ENCODE results near the gene ANKRD6.
"Not testable (repeated sequence)": the region's sequence is repeated elsewhere in the genome, so short reads cannot be mapped to it uniquely, and the experiment has no call there.

Gene ANKRD6

GRCh38 chr6:89611666-89612065 lies 178.7 kb downstream of the ANKRD6 start:
- H3K36me3 Mint-ChIP-seq (ENCODE audit: low read depth): no peaks in the 10 kb centered on the region
- H3K4me3 Mint-ChIP-seq: no peak overlapping the region
- intact Hi-C loops (cut with micrococcal nuclease): no loop called here
- H3K4me1 Mint-ChIP-seq (ENCODE audit: low read depth): no peaks in the 10 kb centered on the region
- H3K9me3 Mint-ChIP-seq: no peaks in the 10 kb centered on the region
- no peak overlapping the region for H3K27ac Mint-ChIP-seq
- H3K27me3 Mint-ChIP-seq: no peaks in the 10 kb centered on the region

- intact Hi-C loops (cut with micrococcal nuclease): no loop called here
Observed at GRCh38 chr6:89612121-89612520, 179.2 kb downstream of the ANKRD6 start.

GRCh38 chr6:89613790-89614189 lies 180.8 kb downstream of the ANKRD6 start:
- intact Hi-C loops (cut with micrococcal nuclease): no loop called here
- Mint-ChIP-seq H3K9me3 (no peaks in the 10 kb centered on the region), H3K4me3 (no peak overlapping the region), H3K27ac (no peak overlapping the region), H3K36me3 (ENCODE audit: low read depth) (no peaks in the 10 kb centered on the region), H3K4me1 (ENCODE audit: low read depth) (no peaks in the 10 kb centered on the region), H3K27me3 (no peaks in the 10 kb centered on the region)

More at GRCh38 chr6:89612121-89612520, 179.2 kb downstream of the ANKRD6 start:
- no peak overlapping the region for H3K4me3 Mint-ChIP-seq
- no peaks in the 10 kb centered on the region for H3K36me3 Mint-ChIP-seq (ENCODE audit: low read depth)
- H3K9me3 Mint-ChIP-seq: no peaks in the 10 kb centered on the region
- H3K4me1 Mint-ChIP-seq (ENCODE audit: low read depth): no peaks in the 10 kb centered on the region
- H3K27ac Mint-ChIP-seq: no peak overlapping the region
- H3K27me3 Mint-ChIP-seq: no peaks in the 10 kb centered on the region

- no peaks in the 10 kb centered on the region for H3K9me3 Mint-ChIP-seq
- no peaks in the 10 kb centered on the region for H3K4me1 Mint-ChIP-seq (ENCODE audit: low read depth)
- no peaks in the 10 kb centered on the region for H3K27me3 Mint-ChIP-seq
Observed at GRCh38 chr6:89615882-89616281, 182.9 kb downstream of the ANKRD6 start.

GRCh38 chr6:89616531-89616930 lies 183.6 kb downstream of the ANKRD6 start:
- Mint-ChIP-seq H3K36me3 (ENCODE audit: low read depth) (no peaks in the 10 kb centered on the region), H3K4me3 (no peak overlapping the region), H3K27ac (no peak overlapping the region), H3K27me3 (no peaks in the 10 kb centered on the region), H3K9me3 (no peaks in the 10 kb centered on the region), H3K4me1 (ENCODE audit: low read depth) (no peaks in the 10 kb centered on the region)
- intact Hi-C loops (cut with micrococcal nuclease): no loop called here

More at GRCh38 chr6:89615882-89616281, 182.9 kb downstream of the ANKRD6 start:
- intact Hi-C loops (cut with micrococcal nuclease): no loop called here
- Mint-ChIP-seq H3K27ac (no peak overlapping the region), H3K4me3 (no peak overlapping the region), H3K36me3 (ENCODE audit: low read depth) (no peaks in the 10 kb centered on the region)

- Mint-ChIP-seq H3K27me3 (no peaks in the 10 kb centered on the region), H3K4me1 (ENCODE audit: low read depth) (no peaks in the 10 kb centered on the region), H3K4me3 (no peak overlapping the region), H3K36me3 (ENCODE audit: low read depth) (no peaks in the 10 kb centered on the region), H3K27ac (no peak overlapping the region), H3K9me3 (no peaks in the 10 kb centered on the region)
- intact Hi-C loops (cut with micrococcal nuclease): no loop called here
Observed at GRCh38 chr6:89618026-89618425, 185.1 kb downstream of the ANKRD6 start.

- no peaks in the 10 kb centered on the region for H3K9me3 Mint-ChIP-seq
- H3K27ac Mint-ChIP-seq: no peak overlapping the region
- no peak overlapping the region for H3K4me3 Mint-ChIP-seq
- H3K4me1 Mint-ChIP-seq (ENCODE audit: low read depth): no peaks in the 10 kb centered on the region
- intact Hi-C loops (cut with micrococcal nuclease): no loop called here
- no peaks in the 10 kb centered on the region for H3K36me3 Mint-ChIP-seq (ENCODE audit: low read depth)
- no peaks in the 10 kb centered on the region for H3K27me3 Mint-ChIP-seq
Observed at GRCh38 chr6:89619567-89619966, 186.6 kb downstream of the ANKRD6 start.

- no peak overlapping the region for H3K4me3 Mint-ChIP-seq
- intact Hi-C loops (cut with micrococcal nuclease): no loop called here
Observed at GRCh38 chr6:89623749-89624148, 190.8 kb downstream of the ANKRD6 start.

GRCh38 chr6:89630488-89630887 lies 197.5 kb downstream of the ANKRD6 start:
- no peaks in the 10 kb centered on the region for H3K9me3 Mint-ChIP-seq
- H3K27ac Mint-ChIP-seq: no peak overlapping the region
- intact Hi-C loops (cut with micrococcal nuclease): no loop called here
- H3K36me3 Mint-ChIP-seq (ENCODE audit: low read depth): peaks cover 33% of the 10 kb centered on the region
- no peak overlapping the region for H3K4me3 Mint-ChIP-seq
- no peaks in the 10 kb centered on the region for H3K27me3 Mint-ChIP-seq
- peaks cover under 1% of the 10 kb centered on the region for H3K4me1 Mint-ChIP-seq (ENCODE audit: low read depth)

More at GRCh38 chr6:89623749-89624148, 190.8 kb downstream of the ANKRD6 start:
- Mint-ChIP-seq H3K9me3 (no peaks in the 10 kb centered on the region), H3K4me1 (ENCODE audit: low read depth) (no peaks in the 10 kb centered on the region), H3K27me3 (no peaks in the 10 kb centered on the region), H3K36me3 (ENCODE audit: low read depth) (no peaks in the 10 kb centered on the region), H3K27ac (peak overlapping the region; percentile 33)

- Mint-ChIP-seq H3K36me3 (ENCODE audit: low read depth) (peaks cover 42% of the 10 kb centered on the region), H3K4me1 (ENCODE audit: low read depth) (peaks cover 17% of the 10 kb centered on the region)
- not testable (repeated sequence) for H3K9me3 Mint-ChIP-seq, H3K4me3 Mint-ChIP-seq, H3K27me3 Mint-ChIP-seq, H3K27ac Mint-ChIP-seq
- intact Hi-C loops (cut with micrococcal nuclease): loop anchor here (5.0 kb wide), 1 partner anchor 181 kb away; the partner anchor contains the start of gene MDN1
Observed at GRCh38 chr6:89636412-89636811, 203.5 kb downstream of the ANKRD6 start.

- Mint-ChIP-seq H3K27me3 (no peaks in the 10 kb centered on the region), H3K9me3 (no peaks in the 10 kb centered on the region), H3K4me1 (ENCODE audit: low read depth) (peaks cover 17% of the 10 kb centered on the region), H3K36me3 (ENCODE audit: low read depth) (peaks cover 39% of the 10 kb centered on the region), H3K27ac (peak overlapping the region; percentile 97), H3K4me3 (peak overlapping the region; percentile 86)
- intact Hi-C loops (cut with micrococcal nuclease): loop anchor here (5.0 kb wide), 1 partner anchor 179 kb away; the partner anchor contains the start of gene MDN1
Observed at GRCh38 chr6:89637960-89638319, 205.0 kb downstream of the ANKRD6 start.

- Mint-ChIP-seq H3K27ac (peak within 1 kb of the TSS; percentile 97), H3K36me3 (ENCODE audit: low read depth) (peaks cover 42% of the 10 kb centered on the region), H3K27me3 (no peaks in the 10 kb centered on the region), H3K4me1 (ENCODE audit: low read depth) (peaks cover 17% of the 10 kb centered on the region), H3K9me3 (no peaks in the 10 kb centered on the region), H3K4me3 (peak within 1 kb of the TSS; percentile 86)
- intact Hi-C loops (cut with micrococcal nuclease): loop anchor here (5.0 kb wide), 1 partner anchor 179 kb away; the partner anchor contains the start of gene MDN1
Observed at GRCh38 chr6:89638320-89639195, 205.6 kb downstream of the ANKRD6 start, which contains the start of gene LYRM2. TSS of gene LYRM2 (minus strand) at chr6:89638747. CDS start at chr6:89638716, 31 bp downstream.

GRCh38 chr6:89640804-89641203 lies 207.9 kb downstream of the ANKRD6 start:
- intact Hi-C loops (cut with micrococcal nuclease): no loop called here
- Mint-ChIP-seq H3K27me3 (no peaks in the 10 kb centered on the region), H3K4me3 (no peak overlapping the region), H3K4me1 (ENCODE audit: low read depth) (peaks cover 14% of the 10 kb centered on the region), H3K27ac (no peak overlapping the region), H3K36me3 (ENCODE audit: low read depth) (peaks cover 45% of the 10 kb centered on the region), H3K9me3 (no peaks in the 10 kb centered on the region)

- H3K9me3 Mint-ChIP-seq; H3K27ac Mint-ChIP-seq; H3K4me3 Mint-ChIP-seq; H3K27me3 Mint-ChIP-seq; intact Hi-C loops (cut with micrococcal nuclease): not testable (repeated sequence)
- Mint-ChIP-seq H3K36me3 (ENCODE audit: low read depth) (peaks cover 45% of the 10 kb centered on the region), H3K4me1 (ENCODE audit: low read depth) (peaks cover 12% of the 10 kb centered on the region)
Observed at GRCh38 chr6:89641581-89641980, 208.6 kb downstream of the ANKRD6 start.
